AG04450 (cell line): Measurements from ENCODE around the gene KLF9. TPM values are rescaled to one million over a fixed set of nuclear protein-coding genes. Genes with fewer than 3 reads are reported as not detected.

Source experiments
- CTCF ChIA-PET: fragments of 300-600, 350-600 bp; formaldehyde crosslinking; extraction: SDS; loops from one replicate; lab custom pipeline; 2022; ENCODE audit warnings: antibody characterized with exemption, inconsistent platforms; lab: Charles Lee
- POLR2A ChIA-PET: fragments of 350-600 bp; formaldehyde crosslinking; extraction: SDS; loops from one replicate; lab custom pipeline; 2021; ENCODE audit warnings: antibody characterized with exemption, inconsistent platforms; lab: Yijun Ruan, JAX
- DNase-seq: peaks from one replicate; pipeline ENCODE4 v3.0.0-alpha.2; 2011; ENCODE audit warnings: low read depth, low spot score
- H3K27ac ChIP-seq: one replicate; pipeline ENCODE4 v1.5.1; 2012; ENCODE audit warnings: low read depth, low read length, control low read depth
- H3K27me3 ChIP-seq: one replicate; pipeline ENCODE4 v1.6.0; 2012; ENCODE audit warnings: low read length; ENCODE audit not compliant: control insufficient read depth, insufficient read depth
- H3K4me3 ChIP-seq: 2 replicates; pipeline ENCODE4 v1.5.1; 2011; ENCODE audit warnings: mild to moderate bottlenecking, low read depth, low read length, control low read depth
- H3K9me3 ChIP-seq: 2 replicates; pipeline ENCODE4 v1.5.1; 2012; ENCODE audit warnings: low read length; ENCODE audit not compliant: control insufficient read depth, insufficient read depth
- polyA plus RNA-seq: library from polyadenylated mRNA; depleted of rRNA; stranded (reverse); fragments of >200 nt; gene quantifications from 2 replicates; pipeline ENCODE4 v1.2.3, GENCODE V29; 2011
- TF ChIP-seq, protein P1 (sequence below): IDR thresholded peaks from 2 replicates; pipeline ENCODE4 v1.5.1; 2011; ENCODE audit warnings: low read depth, low read length, control low read depth, inconsistent platforms

Gene KLF9
- polyA plus RNA-seq, 1 experiment = 14.9 TPM

DNA sequence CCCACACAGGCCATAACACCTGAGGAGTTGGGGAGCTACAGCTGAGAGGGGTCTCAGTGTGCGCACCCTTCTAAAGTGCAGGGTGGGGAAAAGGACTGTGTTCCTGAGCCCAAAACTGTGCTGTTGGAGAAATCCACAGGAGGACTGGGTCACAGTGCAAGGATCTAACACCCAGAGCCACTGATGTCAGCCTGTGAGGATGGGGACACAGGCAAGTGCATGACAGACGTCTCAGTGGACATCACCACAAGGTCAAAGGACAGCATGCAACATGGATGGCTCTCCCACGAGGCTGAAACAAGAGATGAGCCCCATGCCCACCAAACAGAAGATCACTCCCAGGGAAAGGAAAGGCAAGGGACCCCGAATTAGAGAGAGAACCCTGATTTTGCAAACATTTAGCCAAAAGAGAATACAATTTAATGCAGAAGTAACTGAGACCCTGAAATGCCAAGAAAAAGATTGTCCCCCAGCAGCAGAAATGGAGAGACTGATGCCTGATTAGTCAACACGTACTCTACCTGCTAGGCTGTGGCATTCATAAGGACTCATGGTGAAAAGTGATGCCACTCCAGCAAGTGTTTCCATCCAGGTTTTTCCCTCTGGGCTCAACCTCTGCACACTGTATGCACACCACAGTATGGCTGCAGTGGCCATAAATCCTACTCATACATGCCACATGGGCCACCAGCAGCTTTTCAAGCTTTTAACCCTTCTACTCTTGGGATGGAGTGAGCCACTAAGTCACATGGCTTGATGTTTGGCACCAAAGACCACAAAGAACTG, 14.2 kb downstream of the KLF9 start:
- ChIA-PET POLR2A (no interaction called here), CTCF (interaction anchor here (1.6 kb wide), 1 partner anchor 202 kb away, joined by 8 read pairs; no protein-coding TSS in a partner anchor)
- TF ChIP-seq, protein P1, sequence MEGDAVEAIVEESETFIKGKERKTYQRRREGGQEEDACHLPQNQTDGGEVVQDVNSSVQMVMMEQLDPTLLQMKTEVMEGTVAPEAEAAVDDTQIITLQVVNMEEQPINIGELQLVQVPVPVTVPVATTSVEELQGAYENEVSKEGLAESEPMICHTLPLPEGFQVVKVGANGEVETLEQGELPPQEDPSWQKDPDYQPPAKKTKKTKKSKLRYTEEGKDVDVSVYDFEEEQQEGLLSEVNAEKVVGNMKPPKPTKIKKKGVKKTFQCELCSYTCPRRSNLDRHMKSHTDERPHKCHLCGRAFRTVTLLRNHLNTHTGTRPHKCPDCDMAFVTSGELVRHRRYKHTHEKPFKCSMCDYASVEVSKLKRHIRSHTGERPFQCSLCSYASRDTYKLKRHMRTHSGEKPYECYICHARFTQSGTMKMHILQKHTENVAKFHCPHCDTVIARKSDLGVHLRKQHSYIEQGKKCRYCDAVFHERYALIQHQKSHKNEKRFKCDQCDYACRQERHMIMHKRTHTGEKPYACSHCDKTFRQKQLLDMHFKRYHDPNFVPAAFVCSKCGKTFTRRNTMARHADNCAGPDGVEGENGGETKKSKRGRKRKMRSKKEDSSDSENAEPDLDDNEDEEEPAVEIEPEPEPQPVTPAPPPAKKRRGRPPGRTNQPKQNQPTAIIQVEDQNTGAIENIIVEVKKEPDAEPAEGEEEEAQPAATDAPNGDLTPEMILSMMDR = no peak
- Histone ChIP-seq H3K27ac (no peak overlapping the region), H3K27me3 (no peaks in the 10 kb centered on the region), H3K4me3 (no peak overlapping the region), H3K9me3 (no peaks in the 10 kb centered on the region)
- no peak for DNase-seq

DNA sequence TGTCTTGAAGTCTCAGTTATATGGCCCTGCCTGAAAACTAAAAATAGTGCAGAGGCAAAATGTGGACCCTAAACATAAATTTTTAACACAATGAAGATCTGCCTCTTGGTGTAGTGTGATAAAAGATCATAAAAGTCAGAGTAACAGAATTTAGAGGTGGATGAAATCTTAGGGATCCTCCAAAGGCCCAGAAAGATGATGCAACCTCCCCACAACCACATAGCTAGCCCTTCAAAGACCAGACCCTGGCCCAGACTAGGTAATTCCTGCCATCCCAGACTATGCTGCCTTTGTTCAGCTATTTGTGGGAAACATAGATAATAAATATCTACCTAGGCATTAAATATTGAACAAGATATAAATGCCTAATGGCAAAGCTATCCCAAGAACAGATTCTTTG, 15.3 kb downstream of the KLF9 start:
- no peak for DNase-seq
- H3K27me3 ChIP-seq = no peaks in the 10 kb centered on the region
- H3K9me3 ChIP-seq = no peaks in the 10 kb centered on the region
- TF ChIP-seq, protein P1 = no peak
- ChIA-PET POLR2A (no interaction called here), CTCF (interaction anchor here (1.0 kb wide), 1 partner anchor 203 kb away, joined by 4 read pairs; no protein-coding TSS in a partner anchor)
- H3K4me3 ChIP-seq = no peak overlapping the region
- H3K27ac ChIP-seq = no peak overlapping the region

DNA sequence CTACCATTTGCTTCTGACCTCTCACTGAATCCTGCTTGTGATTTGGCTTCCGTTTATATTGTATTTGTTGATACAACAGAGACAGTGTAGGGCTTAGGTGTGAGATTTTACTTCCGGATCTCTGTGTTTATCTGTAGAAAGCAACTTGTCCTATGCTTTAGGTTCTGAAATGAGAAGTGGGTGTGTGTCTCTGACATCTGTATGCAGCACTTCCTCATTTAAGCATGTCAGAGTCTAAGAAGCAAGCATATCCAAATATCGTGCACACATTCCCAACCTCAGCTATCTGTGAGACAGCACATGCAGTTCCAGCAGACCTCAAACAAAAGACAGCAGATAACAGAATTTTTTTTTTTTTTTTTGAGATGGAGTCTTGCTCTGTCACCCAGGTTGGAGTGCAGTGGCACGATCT, 16.3 kb downstream of the KLF9 start:
- POLR2A ChIA-PET = no interaction called here
- TF ChIP-seq, protein P1 = no peak
- H3K4me3 ChIP-seq = no peak overlapping the region
- no peaks in the 10 kb centered on the region for H3K9me3 ChIP-seq
- no peaks in the 10 kb centered on the region for H3K27me3 ChIP-seq
- no peak for DNase-seq
- CTCF ChIA-PET = no interaction called here
- H3K27ac ChIP-seq = no peak overlapping the region

DNA sequence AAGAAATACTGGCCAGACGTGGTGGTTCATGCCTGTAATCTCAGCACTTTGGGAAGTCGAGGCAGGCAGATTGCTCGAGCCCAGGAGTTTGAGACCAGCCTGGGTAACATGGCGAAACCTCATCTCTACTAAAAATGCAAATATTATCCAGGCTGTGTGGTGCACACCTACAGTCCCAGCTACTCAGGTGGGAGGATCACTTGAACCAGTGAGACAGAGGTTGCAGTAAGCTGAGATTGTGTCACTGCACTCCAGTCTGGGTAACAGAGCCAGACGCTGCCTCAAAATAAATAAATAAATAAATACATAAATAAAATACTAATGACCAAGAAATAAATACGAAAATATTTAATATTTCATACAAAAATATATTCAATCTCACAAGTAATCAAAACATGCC, 18.8 kb downstream of the KLF9 start:
- Histone ChIP-seq H3K27me3 (no peaks in the 10 kb centered on the region), H3K27ac (no peak overlapping the region), H3K9me3 (no peaks in the 10 kb centered on the region), H3K4me3 (no peak overlapping the region)
- POLR2A ChIA-PET = no interaction called here
- CTCF ChIA-PET = interaction anchor here (1.0 kb wide), 1 partner anchor 207 kb away, joined by 3 read pairs; no protein-coding TSS in a partner anchor
- no peak for DNase-seq
- TF ChIP-seq, protein P1 = no peak

DNA sequence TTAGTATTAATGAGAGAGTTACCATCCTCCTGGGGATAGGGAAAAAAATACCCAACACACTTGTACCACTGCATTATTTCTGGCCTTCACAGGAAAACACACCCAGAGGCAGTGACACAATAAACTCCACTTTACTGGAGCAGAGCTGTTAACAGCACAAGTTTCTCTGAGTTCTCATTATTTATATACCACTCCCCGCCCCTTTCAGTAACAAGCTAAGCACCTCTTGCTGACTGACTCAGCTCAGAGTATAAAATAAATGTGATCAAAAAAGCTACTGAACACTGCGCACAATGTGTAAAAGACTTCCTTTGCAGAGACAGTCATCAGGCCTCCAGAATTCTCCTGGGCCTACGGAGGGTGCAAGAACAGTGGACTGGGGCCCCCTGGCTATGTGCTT, 21.6 kb downstream of the KLF9 start:
- no peak overlapping the region for H3K27ac ChIP-seq
- H3K4me3 ChIP-seq = no peak overlapping the region
- no peaks in the 10 kb centered on the region for H3K9me3 ChIP-seq
- no peak for DNase-seq
- CTCF ChIA-PET = interaction anchor here (1.8 kb wide), 1 partner anchor 210 kb away, joined by 6 read pairs; no protein-coding TSS in a partner anchor
- no peaks in the 10 kb centered on the region for H3K27me3 ChIP-seq
- TF ChIP-seq, protein P1 = no peak
- POLR2A ChIA-PET = no interaction called here
